Smooth muscle cell (in vitro differentiated cells): ENCODE measurements around the gene SUSD3. TPM values are rescaled to one million over a fixed set of nuclear protein-coding genes. Genes with fewer than 3 reads are reported as not detected.

Experiments used
- DNase-seq: peaks from one replicate; lab custom pipeline; 2025; ENCODE audit not compliant: unreplicated experiment; lab: John Stamatoyannopoulos, UW
- H2AFZ ChIP-seq: fragments of 200-600 bp; sonication (generic); 2 replicates; pipeline ENCODE4 v1.6.0; 2016; ENCODE audit warnings: antibody characterized with exemption, low read depth, mild to moderate bottlenecking
- H3F3A ChIP-seq: fragments of 200-600 bp; sonication (generic); 2 replicates; pipeline ENCODE4 v1.6.0; 2017; ENCODE audit warnings: antibody characterized with exemption, low read depth
- H3K27ac ChIP-seq: fragments of 200-600 bp; sonication (generic); 2 replicates; pipeline ENCODE4 v1.5.1; 2016; ENCODE audit warnings: low read depth, mild to moderate bottlenecking
- H3K27me3 ChIP-seq: fragments of 200-600 bp; sonication (generic); 2 replicates; pipeline ENCODE4 v1.6.1; 2016; ENCODE audit warnings: low read depth, mild to moderate bottlenecking
- H3K36me3 ChIP-seq: fragments of 200-600 bp; sonication (generic); 2 replicates; pipeline ENCODE4 v1.5.1; 2016; ENCODE audit warnings: low read depth
- H3K4me1 ChIP-seq: fragments of 200-600 bp; sonication (generic); 2 replicates; pipeline ENCODE4 v1.5.1; 2016; ENCODE audit warnings: low read depth
- H3K4me2 ChIP-seq: fragments of 200-600 bp; sonication (generic); 2 replicates; pipeline ENCODE4 v1.6.0; 2016; ENCODE audit warnings: mild to moderate bottlenecking
- H3K4me3 ChIP-seq: fragments of 200-600 bp; sonication (generic); 2 replicates; pipeline ENCODE4 v1.5.1; 2016; ENCODE audit warnings: mild to moderate bottlenecking
- H3K79me2 ChIP-seq: fragments of 200-600 bp; sonication (generic); 2 replicates; pipeline ENCODE4 v1.6.0; 2016; ENCODE audit warnings: low read depth, mild to moderate bottlenecking
- H3K9ac ChIP-seq: fragments of 200-600 bp; sonication (generic); 2 replicates; pipeline ENCODE4 v1.6.0; 2016; ENCODE audit warnings: low read depth
- H3K9me3 ChIP-seq: fragments of 200-600 bp; sonication (generic); replicated peaks from 2 replicates; pipeline ENCODE4 v1.5.1; 2016; ENCODE audit warnings: low read depth
- H4K20me1 ChIP-seq: fragments of 200-600 bp; sonication (generic); 2 replicates; pipeline ENCODE4 v1.6.0; 2016; ENCODE audit warnings: low read depth
- CTCF ChIP-seq: fragments of 200-600 bp; sonication (generic); IDR thresholded peaks from 2 replicates; pipeline ENCODE4 v1.5.1; 2017; ENCODE audit warnings: borderline replicate concordance, mild to moderate bottlenecking, antibody characterized with exemption; ENCODE audit not compliant: insufficient read depth, poor library complexity, severe bottlenecking
- WGBS: methylation state at CpG from one replicate; pipeline ENCODE4 v1.1.7; 2016; ENCODE audit warnings: low lambda C conversion rate; 5-methylcytosine and 5-hydroxymethylcytosine counted together
- polyA plus RNA-seq: library from polyadenylated mRNA; unstranded; fragments of >200 nt; fragmentation: Nextera tagmentation; extraction: Ambion mirVana; gene quantifications from 2 replicates; pipeline ENCODE4 v1.2.1, GENCODE V29; 2016
- total RNA-seq: library from RNA; depleted of rRNA; stranded (reverse); fragments of >200 nt; gene quantifications from 2 replicates; pipeline ENCODE4 v1.2.3, GENCODE V29; 2014

The SUSD3 gene
- total and polyA plus RNA-seq, 2 experiments from 2014 or later: 0.34 TPM; not detected in 1

- WGBS: 89% methylated on average over 8 of the region's 8 CpGs
- no peaks in the 10 kb centered on the region for H4K20me1 ChIP-seq
- H3K4me1 ChIP-seq: peaks cover 5% of the 10 kb centered on the region
- no peaks in the 10 kb centered on the region for H3F3A ChIP-seq
- no peak overlapping the region for H3K4me3 ChIP-seq
- H3K9ac ChIP-seq: no peak overlapping the region
- DNase-seq: no peak
- H3K9me3 ChIP-seq: no peaks in the 10 kb centered on the region
- no peak overlapping the region for H3K27ac ChIP-seq
- H2AFZ ChIP-seq: no peak overlapping the region
- TF ChIP-seq CTCF: no peak
- H3K79me2 ChIP-seq: no peaks in the 10 kb centered on the region
- H3K27me3 ChIP-seq: no peaks in the 10 kb centered on the region
- H3K4me2 ChIP-seq: no peak overlapping the region
- H3K36me3 ChIP-seq: no peaks in the 10 kb centered on the region
These were observed 9.7 kb upstream of the SUSD3 start for GRCh38 chr9:93048566-93049448.

- Histone ChIP-seq H3K27ac (no peak overlapping the region), H3K9me3 (no peaks in the 10 kb centered on the region), H3K9ac (no peak overlapping the region), H3K79me2 (no peaks in the 10 kb centered on the region), H3F3A (no peaks in the 10 kb centered on the region), H4K20me1 (no peaks in the 10 kb centered on the region), H3K4me1 (peaks cover 5% of the 10 kb centered on the region), H3K4me3 (no peak overlapping the region), H3K27me3 (no peaks in the 10 kb centered on the region), H3K36me3 (no peaks in the 10 kb centered on the region), H3K4me2 (no peak overlapping the region), H2AFZ (no peak overlapping the region)
- TF ChIP-seq CTCF: no peak
- DNase-seq: no peak
- 83% methylated on average over 4 of the region's 4 CpGs for WGBS
These were observed 9.0 kb upstream of the SUSD3 start for GRCh38 chr9:93049491-93049890.

- Histone ChIP-seq H3K9ac (no peak overlapping the region), H3F3A (no peaks in the 10 kb centered on the region), H3K36me3 (no peaks in the 10 kb centered on the region), H4K20me1 (no peaks in the 10 kb centered on the region), H3K27me3 (no peaks in the 10 kb centered on the region), H2AFZ (no peak overlapping the region), H3K4me1 (peaks cover 5% of the 10 kb centered on the region), H3K79me2 (no peaks in the 10 kb centered on the region), H3K9me3 (no peaks in the 10 kb centered on the region), H3K27ac (no peak overlapping the region), H3K4me3 (no peak overlapping the region), H3K4me2 (no peak overlapping the region)
- no peak for TF ChIP-seq CTCF
- WGBS: 79% methylated on average over 4 of the region's 4 CpGs
- no peak for DNase-seq
These were observed 8.3 kb upstream of the SUSD3 start for GRCh38 chr9:93050231-93050630.

GRCh38 chr9:93051680-93052089, 6.8 kb upstream of the SUSD3 start:
- Histone ChIP-seq H3K4me1 (peaks cover 5% of the 10 kb centered on the region), H3K9ac (no peak overlapping the region), H3K4me2 (no peak overlapping the region), H4K20me1 (no peaks in the 10 kb centered on the region), H3K36me3 (no peaks in the 10 kb centered on the region), H3K27me3 (no peaks in the 10 kb centered on the region), H3K79me2 (no peaks in the 10 kb centered on the region), H3F3A (no peaks in the 10 kb centered on the region), H3K4me3 (no peak overlapping the region), H2AFZ (no peak overlapping the region), H3K27ac (no peak overlapping the region), H3K9me3 (no peaks in the 10 kb centered on the region)
- TF ChIP-seq CTCF: no peak
- WGBS: 81% methylated on average over 6 of the region's 6 CpGs
- no peak for DNase-seq
